ENCODE results near the gene CHST3. TPM values are rescaled to one million over a fixed set of nuclear protein-coding genes. Genes with fewer than 3 reads are reported as not detected.
"Not testable (repeated sequence)": the region's sequence is repeated elsewhere in the genome, so short reads cannot be mapped to it uniquely, and the experiment has no call there.

Gene CHST3
- total and polyA plus RNA-seq, 9 of the 15 experiments (the other 6 are each of a cell fraction or from before 2014, with no cell fraction given), result 0.01 to 1.3 (median 0.15) TPM

- no peak for TF ChIP-seq NUFIP1 (IDR thresholded peaks at IDR 0.05; ENCODE audit: partially characterized antibody)
- no peak for TF ChIP-seq ZNF3 (CRISPR knock-in tag; IDR thresholded peaks at IDR 0.05)
- no peak for TF ChIP-seq RFX5 (IDR thresholded peaks at IDR 0.05; ENCODE audit: low read depth, low read length)
- TF ChIP-seq MYNN (IDR thresholded peaks at IDR 0.05), result no peak
- TF ChIP-seq MYNN (CRISPR knock-in tag; IDR thresholded peaks at IDR 0.05), result no peak
- TF ChIP-seq ARID3A (IDR thresholded peaks at IDR 0.05; ENCODE audit: borderline replicate concordance, low read depth, low read length), result no peak
- TF ChIP-seq FOSL1 (tag; conservative IDR thresholded peaks at IDR 0.05), result no peak
- TF ChIP-seq, protein P1, sequence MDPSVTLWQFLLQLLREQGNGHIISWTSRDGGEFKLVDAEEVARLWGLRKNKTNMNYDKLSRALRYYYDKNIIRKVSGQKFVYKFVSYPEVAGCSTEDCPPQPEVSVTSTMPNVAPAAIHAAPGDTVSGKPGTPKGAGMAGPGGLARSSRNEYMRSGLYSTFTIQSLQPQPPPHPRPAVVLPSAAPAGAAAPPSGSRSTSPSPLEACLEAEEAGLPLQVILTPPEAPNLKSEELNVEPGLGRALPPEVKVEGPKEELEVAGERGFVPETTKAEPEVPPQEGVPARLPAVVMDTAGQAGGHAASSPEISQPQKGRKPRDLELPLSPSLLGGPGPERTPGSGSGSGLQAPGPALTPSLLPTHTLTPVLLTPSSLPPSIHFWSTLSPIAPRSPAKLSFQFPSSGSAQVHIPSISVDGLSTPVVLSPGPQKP (CRISPR knock-in tag; IDR thresholded peaks at IDR 0.05), result no peak
- no peak for TF ChIP-seq OTX1 (CRISPR knock-in tag; IDR thresholded peaks at IDR 0.05)
Measured at GRCh38 chr10:71985542-71986250, 21.5 kb downstream of the CHST3 start (continued).

- WGBS (ENCODE audit: insufficient coverage, low coverage, missing lambda C conversion rate), result 2% methylated on average over 6 of the region's 6 CpGs
- intact Hi-C loops (cut with micrococcal nuclease), result not testable (repeated sequence)
Measured at GRCh38 chr10:71988895-71989294, 24.7 kb downstream of the CHST3 start.

More at GRCh38 chr10:71988895-71989294, 24.7 kb downstream of the CHST3 start:
- H3K79me2 ChIP-seq (ENCODE audit: control insufficient read depth, insufficient read depth, low read length); DNase-seq (ENCODE audit: extremely low read depth in 1 of 4, low spot score in 3 of 4); H3K4me1 ChIP-seq (replicated peaks in 1 of 2; ENCODE audit: control insufficient read depth in 2 of 2, insufficient read depth in 2 of 2, low read length in 2 of 2); H3K27ac ChIP-seq (ENCODE audit: extremely low read depth, low read depth, low read length); H3K4me2 ChIP-seq (ENCODE audit: insufficient read depth, low read length); in situ Hi-C loops (cut with MboI); POLR2A ChIA-PET; CTCF ChIA-PET (ENCODE audit: low intra/inter-chr PET ratio); BruUV-seq (replicated peaks); H3K9me1 ChIP-seq (ENCODE audit: control insufficient read depth, insufficient read depth, low read length); H2AFZ ChIP-seq (ENCODE audit: low read depth, low read length); FAIRE-seq; H3K9me3 ChIP-seq (replicated peaks; ENCODE audit: control insufficient read depth, insufficient read depth, low read depth, low read length); H3K9ac ChIP-seq (ENCODE audit: insufficient read depth in 1 of 2, low read depth in 2 of 2, low read length in 2 of 2); H3K4me3 ChIP-seq; ATAC-seq; H3K36me3 ChIP-seq (ENCODE audit: control insufficient read depth, insufficient read depth, low read length); H4K20me1 ChIP-seq (replicated peaks; ENCODE audit: control insufficient read depth, insufficient read depth, low read length): not testable (repeated sequence)
- H3K27me3 ChIP-seq (ENCODE audit: control insufficient read depth in 2 of 2, insufficient read depth in 2 of 2, low read length in 2 of 2), result peaks cover 52 to 66% of the 10 kb centered on the region in 2 experiments

Data from K562 (cell line).